GM18526 (cell line): Measurements from ENCODE around the gene ATP1A2.

ENCODE experiments used
- POLR2A ChIP-seq: IDR thresholded peaks from 3 replicates; pipeline ENCODE4 v1.6.1; 2011; ENCODE audit not compliant: insufficient read length; ENCODE audit errors: extremely low read depth

ATP1A2 gene

DNA sequence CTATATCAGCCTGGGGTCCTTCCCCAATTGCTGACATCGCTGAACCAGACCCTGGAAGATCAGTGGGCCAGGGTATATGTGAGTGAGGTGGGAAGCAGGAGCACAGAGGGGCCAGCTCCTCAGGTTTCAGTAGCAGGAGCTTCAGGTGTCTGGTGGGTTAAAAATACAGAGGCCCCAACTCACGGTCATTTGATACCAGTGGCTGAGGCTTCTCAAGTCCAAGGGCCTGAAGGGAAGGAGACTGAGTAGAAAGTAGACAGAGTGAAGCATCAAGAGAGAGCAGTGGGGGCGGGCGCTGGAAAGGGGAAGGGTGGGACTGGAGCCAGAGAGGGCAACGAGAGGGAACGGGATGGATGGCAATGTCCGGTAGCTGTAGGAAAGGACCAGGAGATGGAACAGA lies 72.8 kb downstream of the ATP1A2 start:
- TF ChIP-seq POLR2A: no peak

DNA sequence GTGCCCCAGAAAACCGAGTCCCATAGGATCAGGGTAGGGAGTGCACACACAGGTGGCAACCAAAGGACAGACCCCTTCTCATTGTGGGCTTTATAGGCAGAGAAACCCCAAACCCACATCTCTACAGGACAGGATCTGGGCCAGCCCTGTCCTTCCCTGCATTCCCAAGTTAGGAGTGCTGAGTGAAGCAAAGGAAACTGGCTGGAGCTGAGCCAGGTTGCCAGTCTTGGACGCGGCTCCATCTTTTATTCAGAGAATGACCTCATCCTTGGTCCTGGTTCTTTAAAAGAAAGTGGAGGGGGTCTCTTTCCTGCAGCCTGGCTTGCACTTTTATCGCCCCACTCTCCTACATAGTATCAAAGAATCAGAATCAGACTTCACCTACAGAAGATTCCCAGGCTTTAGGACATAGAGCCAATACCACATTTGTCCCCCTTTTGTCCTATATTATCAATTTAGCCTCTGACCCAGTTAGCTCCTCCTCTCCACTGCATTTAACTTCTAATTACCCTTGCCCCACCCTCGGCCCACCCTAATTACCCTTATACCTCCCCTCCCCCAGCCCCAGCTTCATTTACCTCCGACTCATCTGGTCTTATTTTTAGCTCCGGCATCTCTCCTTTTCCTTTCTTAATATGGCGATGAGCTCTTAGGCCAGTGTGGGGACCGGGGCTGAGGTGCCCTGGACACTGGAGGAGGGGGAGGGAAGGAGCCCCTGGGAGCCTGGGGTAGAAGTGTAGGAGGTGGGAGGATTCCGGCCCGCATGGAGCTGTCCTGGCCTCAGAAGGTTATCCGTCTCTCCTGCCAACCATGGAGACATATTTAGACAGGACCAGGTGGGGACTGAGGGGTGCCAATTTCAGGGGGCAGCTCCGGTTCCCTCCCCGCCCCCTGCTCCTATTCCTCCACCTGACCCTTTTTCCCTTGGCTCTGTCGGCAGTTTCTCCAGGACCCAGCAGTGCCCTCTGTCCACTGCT lies 74.4 kb downstream of the ATP1A2 start, which contains the start of gene CASQ1:
Gene CASQ1 (plus strand): TSS at position 927 of the 977 bp plus-strand sequence. CDS start 177 bp downstream, outside the sequence.
- no peak for TF ChIP-seq POLR2A

DNA sequence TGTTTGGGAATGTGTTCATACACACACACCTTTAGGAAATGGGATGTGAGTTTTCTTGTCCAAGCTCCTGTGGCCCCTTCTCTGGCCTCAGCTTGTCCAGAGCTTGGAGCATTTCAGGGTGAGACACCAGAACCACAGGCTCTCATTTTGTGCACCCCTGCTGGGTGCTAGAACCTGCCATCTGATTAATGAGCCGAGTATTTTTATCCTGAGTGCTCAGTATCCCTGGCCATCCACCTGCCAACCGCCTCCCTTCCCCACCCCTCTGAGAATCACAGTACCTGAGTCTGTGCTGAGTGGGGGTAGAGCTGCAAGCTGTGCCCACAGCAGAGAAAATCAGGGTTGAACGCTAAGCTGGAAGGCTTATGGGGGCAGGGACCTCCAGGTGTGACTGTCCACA lies 76.2 kb downstream of the ATP1A2 start:
- no peak for TF ChIP-seq POLR2A

DNA sequence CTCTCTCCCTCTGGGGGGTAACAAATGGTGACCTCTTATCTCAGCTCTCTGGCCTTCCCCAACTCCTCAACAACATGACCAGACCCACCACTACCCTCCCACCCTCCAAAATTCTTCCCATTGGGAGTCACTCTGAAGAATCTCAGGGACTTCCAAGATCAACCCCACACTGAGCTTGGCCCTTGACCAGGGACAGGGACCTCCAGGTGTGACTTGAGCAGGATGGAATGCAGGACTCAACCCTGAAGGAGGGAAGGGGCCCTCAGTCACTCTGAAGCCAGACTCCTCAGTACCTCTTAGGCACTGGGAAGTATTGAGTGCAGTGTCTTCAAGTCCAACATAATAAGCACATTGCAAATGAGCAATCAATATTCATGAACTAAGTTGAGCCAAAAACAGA lies 76.7 kb downstream of the ATP1A2 start:
- TF ChIP-seq POLR2A: no peak
